OCI-M2 (cell line): ENCODE measurements around the gene AK2.
"Not testable (repeated sequence)": the region's sequence is repeated elsewhere in the genome, so short reads cannot be mapped to it uniquely, and the experiment has no call there.

ENCODE experiments used
- DNase-seq: peaks from one replicate; lab custom pipeline; 2025; ENCODE audit not compliant: unreplicated experiment; lab: John Stamatoyannopoulos, UW

AK2 gene

GRCh38 chr1:33001282-33001681 is 35.4 kb downstream of the AK2 start:
- no peak for DNase-seq

GRCh38 chr1:33000427-33001026 is 36.2 kb downstream of the AK2 start:
- no peak for DNase-seq

- no peak for DNase-seq
Measured at GRCh38 chr1:32998997-32999396, 37.7 kb downstream of the AK2 start.

GRCh38 chr1:32998064-32998463 is 38.6 kb downstream of the AK2 start:
- DNase-seq = no peak

- no peak for DNase-seq
Measured at GRCh38 chr1:32997381-32997891, 39.2 kb downstream of the AK2 start.

- not testable (repeated sequence) for DNase-seq
Measured at GRCh38 chr1:32993324-32993636, 43.4 kb downstream of the AK2 start.

- no peak for DNase-seq
Measured at GRCh38 chr1:32992489-32993323, 44.0 kb downstream of the AK2 start.

- DNase-seq = no peak
Measured at GRCh38 chr1:32991819-32992488, 44.7 kb downstream of the AK2 start.

GRCh38 chr1:32991386-32991785 is 45.3 kb downstream of the AK2 start:
- no peak for DNase-seq

- no peak for DNase-seq
Measured at GRCh38 chr1:32990887-32991286, 45.8 kb downstream of the AK2 start.

- DNase-seq = no peak
Measured at GRCh38 chr1:32989160-32990050, 47.3 kb downstream of the AK2 start.

GRCh38 chr1:32988665-32989064 is 48.0 kb downstream of the AK2 start:
- no peak for DNase-seq

- no peak for DNase-seq
Measured at GRCh38 chr1:32985226-32985625, 51.5 kb downstream of the AK2 start.

- DNase-seq = no peak
Measured at GRCh38 chr1:32984455-32985171, 52.1 kb downstream of the AK2 start.

GRCh38 chr1:32984090-32984454 is 52.6 kb downstream of the AK2 start:
- no peak for DNase-seq

- no peak for DNase-seq
Measured at GRCh38 chr1:32983020-32983419, 53.7 kb downstream of the AK2 start.

GRCh38 chr1:32981003-32981901 is 55.4 kb downstream of the AK2 start:
- DNase-seq = no peak

GRCh38 chr1:32980080-32980479 is 56.6 kb downstream of the AK2 start:
- no peak for DNase-seq

- no peak for DNase-seq
Measured at GRCh38 chr1:32978854-32979253, 57.8 kb downstream of the AK2 start.
